HG02981 (cell line): ENCODE results near the gene DNASE1.
A peak's percentile ranks its signal among the peaks of the same experiment; 100 is the strongest.
"Not testable (repeated sequence)": the region's sequence is repeated elsewhere in the genome, so short reads cannot be mapped to it uniquely, and the experiment has no call there.

Source experiments
- ATAC-seq: cut with Tn5 transposase; IDR thresholded peaks from one replicate; pipeline ENCODE4 v1.9.1; 2021; ENCODE audit warnings: mild to moderate bottlenecking, moderate library complexity; ENCODE audit not compliant: unreplicated experiment

Gene DNASE1

GRCh38 chr16:3654249-3654991, at the start of gene DNASE1:
DNASE1 (plus strand) TSS chr16:3654691; CDS start chr16:3655374, 683 bp downstream.
- no peak for ATAC-seq

GRCh38 chr16:3606441-3606840, 48.0 kb upstream of the DNASE1 start:
- no peak for ATAC-seq

- ATAC-seq, result no peak
Observed at GRCh38 chr16:3607161-3607560, 47.3 kb upstream of the DNASE1 start.

- no peak for ATAC-seq
Observed at GRCh38 chr16:3607634-3608033, 46.9 kb upstream of the DNASE1 start.

GRCh38 chr16:3608069-3608468, 46.4 kb upstream of the DNASE1 start:
- no peak for ATAC-seq

- ATAC-seq, result not testable (repeated sequence)
Observed at GRCh38 chr16:3608976-3609375, 45.5 kb upstream of the DNASE1 start.

GRCh38 chr16:3609895-3610697, 44.4 kb upstream of the DNASE1 start:
- no peak for ATAC-seq

GRCh38 chr16:3610698-3611145, 43.8 kb upstream of the DNASE1 start:
- ATAC-seq, result no peak

GRCh38 chr16:3611146-3611975, 43.1 kb upstream of the DNASE1 start, which contains the start of gene SLX4:
SLX4 (minus strand) TSS chr16:3611606; CDS start chr16:3608964, 2,642 bp downstream.
- peak; percentile 80 for ATAC-seq

- no peak for ATAC-seq
Observed at GRCh38 chr16:3612510-3613466, 41.7 kb upstream of the DNASE1 start.

- no peak for ATAC-seq
Observed at GRCh38 chr16:3618769-3619141, 35.7 kb upstream of the DNASE1 start.

- ATAC-seq, result no peak
Observed at GRCh38 chr16:3623642-3624041, 30.8 kb upstream of the DNASE1 start.

GRCh38 chr16:3625331-3625730, 29.2 kb upstream of the DNASE1 start:
- no peak for ATAC-seq

GRCh38 chr16:3625911-3626732, 28.4 kb upstream of the DNASE1 start:
- ATAC-seq, result no peak

GRCh38 chr16:3637371-3637923, 17.0 kb upstream of the DNASE1 start:
- ATAC-seq, result no peak

GRCh38 chr16:3638916-3639644, 15.4 kb upstream of the DNASE1 start:
- ATAC-seq, result no peak

GRCh38 chr16:3640207-3640606, 14.3 kb upstream of the DNASE1 start:
- no peak for ATAC-seq
